Measurements from ENCODE around the gene DKK2.
"Not testable (repeated sequence)": the region's sequence is repeated elsewhere in the genome, so short reads cannot be mapped to it uniquely, and the experiment has no call there.

The DKK2 gene

GRCh38 chr4:106930522-106930921 lies 105.6 kb downstream of the DKK2 start:
- Histone ChIP-seq H3K4me3 (no peak overlapping the region), H3K27ac (no peak overlapping the region)

GRCh38 chr4:106929248-106929647 lies 106.9 kb downstream of the DKK2 start:
- no peak overlapping the region for H3K27ac ChIP-seq
- H3K4me3 ChIP-seq = no peak overlapping the region

- Histone ChIP-seq H3K4me3 (no peak overlapping the region), H3K27ac (no peak overlapping the region)
Measured at GRCh38 chr4:106914223-106914622, 121.9 kb downstream of the DKK2 start.

GRCh38 chr4:106909486-106910188 lies 126.5 kb downstream of the DKK2 start:
- Histone ChIP-seq H3K27ac (no peak overlapping the region), H3K4me3 (no peak overlapping the region)

GRCh38 chr4:106908049-106908448 lies 128.1 kb downstream of the DKK2 start:
- H3K27ac ChIP-seq, H3K4me3 ChIP-seq: not testable (repeated sequence)

- H3K4me3 ChIP-seq = no peak overlapping the region
- no peak overlapping the region for H3K27ac ChIP-seq
Measured at GRCh38 chr4:106907216-106907615, 128.9 kb downstream of the DKK2 start.

- no peak overlapping the region for H3K27ac ChIP-seq
- no peak overlapping the region for H3K4me3 ChIP-seq
Measured at GRCh38 chr4:106906728-106907127, 129.4 kb downstream of the DKK2 start.

GRCh38 chr4:106898621-106899230 lies 137.4 kb downstream of the DKK2 start:
- no peak overlapping the region for H3K27ac ChIP-seq
- no peak overlapping the region for H3K4me3 ChIP-seq

GRCh38 chr4:106893903-106894302 lies 142.2 kb downstream of the DKK2 start:
- H3K4me3 ChIP-seq = no peak overlapping the region
- no peak overlapping the region for H3K27ac ChIP-seq

- Histone ChIP-seq H3K27ac (no peak overlapping the region), H3K4me3 (no peak overlapping the region)
Measured at GRCh38 chr4:106893395-106893881, 142.7 kb downstream of the DKK2 start.

- Histone ChIP-seq H3K4me3 (no peak overlapping the region), H3K27ac (no peak overlapping the region)
Measured at GRCh38 chr4:106892786-106893185, 143.3 kb downstream of the DKK2 start.

GRCh38 chr4:106875340-106875739 lies 160.8 kb downstream of the DKK2 start:
- H3K27ac ChIP-seq = no peak overlapping the region
- no peak overlapping the region for H3K4me3 ChIP-seq

Measured in skin epidermis (tissue), 12 donors.